IMR-90 (cell line): ENCODE data around the gene STUM. TPM values are rescaled to one million over a fixed set of nuclear protein-coding genes. Genes with fewer than 3 reads are reported as not detected.

ENCODE experiments used
- ATAC-seq: fragments of 200-7000 bp; cut with Tn5 transposase; 2 replicates; pipeline ENCODE4 v1.9.1; 2020; ENCODE audit warnings: low read depth, mild to moderate bottlenecking, moderate library complexity
- BruUV-seq: library from RNA; stranded (reverse); fragments of 400-500 nt; replicated peaks from 2 replicates; lab custom pipeline; 2021; lab: Mats Ljungman, UMichigan
- CTCF ChIA-PET: fragments of 300-600 bp; formaldehyde crosslinking; extraction: SDS; loops from one replicate; lab custom pipeline; 2021; ENCODE audit warnings: antibody characterized with exemption; lab: Yijun Ruan, JAX
- POLR2A ChIA-PET: fragments of 300-600 bp; sonication (Branson Sonifier 250); formaldehyde crosslinking; loops from one replicate; lab custom pipeline; 2022; ENCODE audit warnings: antibody characterized with exemption; ENCODE audit not compliant: unreplicated experiment; lab: Charles Lee
- DNase-seq: peaks from one replicate; pipeline ENCODE4 v3.0.0; 2013
- H2AFZ ChIP-seq: replicated peaks from 2 replicates; pipeline ENCODE3; 2013; ENCODE audit warnings: low read length, mild to moderate bottlenecking; ENCODE audit not compliant: poor library complexity
- H2AK5ac ChIP-seq: 2 replicates; pipeline ENCODE4 v1.6.1; 2013; ENCODE audit warnings: low read depth, low read length, inconsistent platforms
- H2AK9ac ChIP-seq: replicated peaks from 2 replicates; pipeline ENCODE3; 2013; ENCODE audit warnings: mild to moderate bottlenecking, low read depth, low read length, moderate library complexity; ENCODE audit not compliant: poor library complexity
- H2BK120ac ChIP-seq: 2 replicates; pipeline ENCODE4 v1.6.1; 2013; ENCODE audit warnings: low read depth, low read length, inconsistent platforms
- H2BK15ac ChIP-seq: 3 replicates; pipeline ENCODE4 v1.6.1; 2013; ENCODE audit warnings: low read depth, low read length, inconsistent platforms
- H2BK20ac ChIP-seq: 2 replicates; pipeline ENCODE4 v1.6.1; 2013; ENCODE audit warnings: low read depth, mild to moderate bottlenecking, inconsistent platforms, low read length, moderate library complexity
- H2BK5ac ChIP-seq: 2 replicates; pipeline ENCODE4 v1.6.1; 2013; ENCODE audit warnings: mild to moderate bottlenecking, low read depth, low read length, inconsistent platforms; ENCODE audit not compliant: poor library complexity, severe bottlenecking
- H3K14ac ChIP-seq: replicated peaks from 2 replicates; pipeline ENCODE4 v1.6.1; 2013; ENCODE audit warnings: low read depth, low read length, inconsistent platforms
- H3K18ac ChIP-seq: 2 replicates; pipeline ENCODE4 v1.6.1; 2013; ENCODE audit warnings: low read depth, low read length, control low read depth
- H3K23ac ChIP-seq: 2 replicates; pipeline ENCODE4 v1.6.1; 2013; ENCODE audit warnings: low read depth, low read length, inconsistent platforms
- H3K27ac ChIP-seq: 2 replicates; pipeline ENCODE4 v1.5.1; 2013; ENCODE audit warnings: mild to moderate bottlenecking, control low read depth, low read length; ENCODE audit not compliant: insufficient read depth
- H3K27me3 ChIP-seq: 2 replicates; pipeline ENCODE4 v1.6.1; 2013; ENCODE audit warnings: low read length; ENCODE audit not compliant: control insufficient read depth, insufficient read depth
- H3K36me3 ChIP-seq: 2 replicates; pipeline ENCODE4 v1.6.1; 2013; ENCODE audit warnings: low read length, mixed read lengths; ENCODE audit not compliant: control insufficient read depth, insufficient read depth
- H3K4ac ChIP-seq: 2 replicates; pipeline ENCODE4 v1.6.1; 2013; ENCODE audit warnings: low read depth, low read length, inconsistent platforms
- H3K4me1 ChIP-seq: 2 replicates; pipeline ENCODE4 v1.6.1; 2013; ENCODE audit warnings: low read length, mixed read lengths; ENCODE audit not compliant: control insufficient read depth, insufficient read depth
- H3K4me2 ChIP-seq: 2 replicates; pipeline ENCODE4 v1.6.1; 2013; ENCODE audit warnings: low read depth, mild to moderate bottlenecking, control low read depth, low read length, moderate library complexity
- H3K4me3 ChIP-seq: 2 replicates; pipeline ENCODE4 v1.5.1; 2013; ENCODE audit warnings: low read depth, mild to moderate bottlenecking, control low read depth, low read length, moderate library complexity; ENCODE audit not compliant: insufficient read depth
- H3K56ac ChIP-seq: 2 replicates; pipeline ENCODE4 v1.6.1; 2013; ENCODE audit warnings: low read length, inconsistent platforms; ENCODE audit not compliant: insufficient read depth; ENCODE audit errors: extremely low read depth
- H3K79me1 ChIP-seq, 2 experiments: 2 replicates each; pipeline ENCODE4 v1.6.1; 2013; ENCODE audit warnings: low read length in 2 of 2, inconsistent platforms in 1 of 2, low read depth in 1 of 2
- H3K9ac ChIP-seq: 2 replicates; pipeline ENCODE4 v1.6.1; 2013; ENCODE audit warnings: low read depth, low read length, control low read depth
- H3K9me1 ChIP-seq: 2 replicates; pipeline ENCODE4 v1.6.1; 2013; ENCODE audit warnings: low read length, inconsistent platforms; ENCODE audit not compliant: insufficient read depth
- H3K9me3 ChIP-seq: 2 replicates; pipeline ENCODE4 v1.6.1; 2013; ENCODE audit warnings: low read length; ENCODE audit not compliant: control insufficient read depth, insufficient read depth
- H4K20me1 ChIP-seq: 2 replicates; pipeline ENCODE4 v1.6.1; 2013; ENCODE audit warnings: low read length, inconsistent platforms; ENCODE audit not compliant: insufficient read depth
- H4K5ac ChIP-seq: 2 replicates; pipeline ENCODE4 v1.6.1; 2013; ENCODE audit warnings: mild to moderate bottlenecking, low read depth, low read length, control low read depth
- H4K8ac ChIP-seq, 2 experiments: 2 replicates each; pipeline ENCODE4 v1.6.1; 2013; ENCODE audit warnings: low read depth in 2 of 2, low read length in 2 of 2, control low read depth in 1 of 2, inconsistent platforms in 1 of 2
- H4K91ac ChIP-seq: 2 replicates; pipeline ENCODE4 v1.6.1; 2013; ENCODE audit warnings: low read depth, low read length, inconsistent platforms; ENCODE audit not compliant: insufficient read depth
- CEBPB ChIP-seq: IDR thresholded peaks from 2 replicates; pipeline ENCODE4 v1.6.1; 2012; ENCODE audit warnings: low read depth, low read length, improper control_type of control experiment
- MAFK ChIP-seq: IDR thresholded peaks from 2 replicates; pipeline ENCODE4 v1.6.1; 2012; ENCODE audit warnings: low read depth, low read length, improper control_type of control experiment
- POLR2A ChIP-seq: IDR thresholded peaks from 2 replicates; pipeline ENCODE4 v1.6.1; 2012; ENCODE audit warnings: mild to moderate bottlenecking, low read depth, low read length
- RCOR1 ChIP-seq: IDR thresholded peaks from 2 replicates; pipeline ENCODE4 v1.6.1; 2012; ENCODE audit warnings: mild to moderate bottlenecking, low read length, improper control_type of control experiment; ENCODE audit not compliant: insufficient replicate concordance
- WGBS, 2 experiments: methylation state at CpG; one replicate each; pipeline versions ENCODE4 v1.1.5 to v1.1.7; 2013; ENCODE audit warnings: missing lambda C conversion rate in 2 of 2; ENCODE audit not compliant: insufficient read length in 1 of 2; ENCODE audit errors: extremely low coverage in 2 of 2; 5-methylcytosine and 5-hydroxymethylcytosine counted together
- dilution Hi-C: fragments of 300-500 bp; cut with HindIII; formaldehyde crosslinking; loops from one replicate; pipeline ENCODE4 v1.14.3; 2018; ENCODE audit warnings: low sequenced_read_pairs; ENCODE audit not compliant: unreplicated experiment
- in situ Hi-C: fragments of 300-500 bp; cut with MboI; formaldehyde crosslinking; loops from 3 replicates; pipeline ENCODE4 v1.14.3; 2019; ENCODE audit warnings: low sequenced_read_pairs, inconsistent platforms, mixed read lengths
- intact Hi-C: fragments of 100-400 bp; cut with micrococcal nuclease; formaldehyde crosslinking; loops from 2 replicates; pipeline ENCODE4 v1.10.0; 2022
- polyA plus RNA-seq, 3 experiments: library from polyadenylated mRNA; depleted of rRNA; stranded (reverse); fragments of >200 nt; gene quantifications; 2 replicates each; pipeline ENCODE4 v1.2.3, GENCODE V29; 2012; ENCODE audit warnings: low replicate concordance in 1 of 3
- total RNA-seq: library from RNA; depleted of rRNA; stranded (reverse); fragments of >200 nt; gene quantifications from 2 replicates; pipeline ENCODE4 v1.2.3, GENCODE V29; 2012

Gene STUM
- total and polyA plus RNA-seq, 2 of the 4 experiments (the other 2 are of a cell fraction): not detected

DNA sequence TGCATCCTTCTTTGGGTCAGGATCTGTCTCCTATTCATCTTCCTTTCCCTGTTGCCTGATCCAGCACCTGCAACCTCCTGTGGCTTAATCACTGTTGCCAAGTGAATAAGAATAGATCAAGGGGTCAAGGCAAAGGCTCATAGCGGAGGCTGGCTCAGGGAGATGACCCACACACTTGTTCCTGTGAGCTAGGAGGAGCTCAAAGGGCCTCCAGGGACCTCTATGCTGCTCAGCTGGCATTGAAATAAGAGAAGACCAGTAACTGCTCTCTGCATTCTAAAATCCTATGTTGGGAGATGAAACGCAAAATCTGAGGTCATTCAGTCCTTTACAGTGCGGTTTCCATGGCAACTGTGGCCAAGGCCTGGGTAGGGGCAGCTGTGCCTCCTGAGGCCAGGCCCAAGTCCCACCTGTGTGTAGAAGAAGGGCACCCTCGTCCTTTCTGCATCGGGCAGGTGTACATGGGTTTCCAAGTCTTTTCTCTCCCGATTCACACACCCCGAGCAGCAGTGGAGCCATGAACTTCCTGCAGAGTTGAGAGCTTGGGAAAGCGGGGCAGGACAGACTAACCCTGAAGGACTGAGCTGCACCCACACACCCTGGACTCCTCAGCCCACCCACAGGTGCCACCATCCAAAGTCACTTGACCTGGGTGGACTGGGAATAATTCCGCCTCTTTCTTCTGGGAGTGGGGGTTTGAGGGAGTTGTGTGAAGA lies 27.8 kb upstream of the STUM start:
- no peak overlapping the region for H3K27ac ChIP-seq
- intact Hi-C loops (no loop called here), in situ Hi-C loops (no loop called here), dilution Hi-C loops (no loop called here)
- ATAC-seq (no peak), DNase-seq (no peak)
- H2BK20ac ChIP-seq: no peak overlapping the region
- H4K8ac ChIP-seq: no peak overlapping the region
- H3K9ac ChIP-seq: no peak overlapping the region
- no peak overlapping the region for H2AK5ac ChIP-seq
- H3K79me1 ChIP-seq: no peaks in the 10 kb centered on the region
- no peak overlapping the region for H3K18ac ChIP-seq
- no peak overlapping the region for H4K5ac ChIP-seq
- H3K56ac ChIP-seq: no peak overlapping the region
- H3K36me3 ChIP-seq: no peaks in the 10 kb centered on the region
- H3K23ac ChIP-seq: no peak overlapping the region
- TF ChIP-seq MAFK: no peak
- TF ChIP-seq POLR2A: no peak
- TF ChIP-seq RCOR1: no peak
- TF ChIP-seq CEBPB: no peak
- no peaks in the 10 kb centered on the region for H3K9me1 ChIP-seq
- H3K27me3 ChIP-seq: peaks cover 18% of the 10 kb centered on the region
- H2BK120ac ChIP-seq: no peak overlapping the region
- ChIA-PET CTCF (no interaction called here), POLR2A (no interaction called here)
- H3K4me1 ChIP-seq: no peaks in the 10 kb centered on the region
- no TSS peak for BruUV-seq
- H4K91ac ChIP-seq: no peak overlapping the region
- H2AFZ ChIP-seq: no peak overlapping the region
- H2BK5ac ChIP-seq: no peak overlapping the region
- H4K20me1 ChIP-seq: no peaks in the 10 kb centered on the region
- 40% methylated on average over 4 of the region's 9 CpGs; no CpG with 5 or more reads in 1 of the 2 experiments for WGBS, 2 experiments
- no peak overlapping the region for H2BK15ac ChIP-seq
- no peak overlapping the region for H3K14ac ChIP-seq
- H2AK9ac ChIP-seq: no peak overlapping the region
- H3K9me3 ChIP-seq: no peaks in the 10 kb centered on the region
- no peak overlapping the region for H3K4me2 ChIP-seq
- H3K4me3 ChIP-seq: no peak overlapping the region
- no peak overlapping the region for H3K4ac ChIP-seq
